Stimulated activated CD8-positive, alpha-beta memory T cell treated with anti-CD3 and anti-CD28 coated beads, Interleukin-2, amount 100 ng/mL, for 48 hours (primary cell): ENCODE results near the gene ZBTB25.
A peak's percentile ranks its signal among the peaks of the same experiment; 100 is the strongest.

ENCODE experiments used
- DNase-seq, 2 donors: peaks; one replicate each; pipeline ENCODE4 v3.0.0-alpha.2; 2020; ENCODE audit warnings: low read depth in 2 of 2

ZBTB25 gene

DNA sequence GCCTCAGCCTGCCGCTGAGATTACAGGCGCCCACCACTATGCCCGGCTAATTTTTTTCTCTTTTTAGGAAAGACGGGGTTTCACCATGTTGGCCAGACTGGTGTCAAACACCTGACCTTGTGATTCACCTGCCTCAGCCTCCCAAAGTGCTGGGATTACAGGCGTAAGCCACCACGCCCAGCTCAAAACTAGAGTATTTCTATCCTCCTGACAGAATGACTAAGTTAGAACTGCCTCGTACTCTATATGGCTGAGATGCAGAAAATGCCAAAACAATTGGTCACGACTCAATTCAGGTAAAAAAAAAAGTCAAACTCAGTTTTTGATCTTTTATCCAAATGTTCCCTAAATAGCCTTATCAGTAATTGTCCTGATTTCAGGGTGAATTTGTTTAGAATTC, 27.2 kb downstream of the ZBTB25 start:
- DNase-seq, result no peak

DNA sequence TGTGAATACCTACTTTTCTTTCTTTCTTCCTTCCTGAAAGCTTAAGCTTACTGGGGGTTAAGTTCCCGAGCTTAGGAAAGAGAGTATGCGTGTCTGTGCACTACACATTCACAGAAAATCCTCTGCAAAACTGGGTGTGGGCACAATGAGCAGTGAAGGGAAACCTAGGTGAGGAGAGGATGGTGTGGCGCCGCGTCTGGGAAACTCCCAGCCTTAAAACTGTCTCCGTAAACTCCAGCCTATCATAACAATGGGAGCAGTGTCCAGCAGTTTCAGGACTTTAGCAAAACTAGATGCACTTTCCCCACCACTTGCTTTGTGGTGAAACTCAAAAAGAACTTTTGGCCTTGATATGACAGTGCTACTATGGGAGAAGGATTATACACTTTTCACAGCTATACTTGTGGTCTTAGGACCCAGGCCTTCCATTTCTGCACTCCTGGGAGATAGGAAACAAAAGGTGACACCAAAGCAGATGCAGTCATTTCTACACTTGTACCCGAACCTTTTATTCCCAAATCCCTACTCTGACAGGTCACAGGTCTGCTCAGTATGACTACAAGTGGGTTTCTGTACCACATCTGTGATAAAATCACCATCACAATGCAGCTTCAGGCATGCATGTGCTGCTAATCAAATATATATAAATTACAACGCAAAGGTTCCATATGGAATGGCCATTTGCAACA, 27.9 kb downstream of the ZBTB25 start:
- no peak for DNase-seq

DNA sequence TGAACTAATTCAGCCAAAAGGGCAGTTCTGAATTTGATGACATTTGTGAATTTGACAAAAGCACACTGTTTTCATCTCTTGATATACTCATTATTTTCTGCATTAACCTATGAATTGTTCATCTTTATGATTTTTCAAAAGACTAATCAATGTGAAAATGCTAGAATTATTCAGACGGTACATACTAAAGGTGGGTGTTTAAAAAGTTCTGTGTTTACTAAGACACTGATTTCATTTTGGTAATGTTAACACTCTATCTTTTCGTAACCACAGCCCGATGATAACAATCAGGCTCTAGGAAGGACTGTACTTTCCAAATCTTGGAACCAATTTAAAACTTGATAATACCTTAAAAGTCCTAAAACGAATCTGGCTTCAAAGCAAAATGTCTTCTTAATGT, 28.9 kb downstream of the ZBTB25 start:
- DNase-seq, result no peak

DNA sequence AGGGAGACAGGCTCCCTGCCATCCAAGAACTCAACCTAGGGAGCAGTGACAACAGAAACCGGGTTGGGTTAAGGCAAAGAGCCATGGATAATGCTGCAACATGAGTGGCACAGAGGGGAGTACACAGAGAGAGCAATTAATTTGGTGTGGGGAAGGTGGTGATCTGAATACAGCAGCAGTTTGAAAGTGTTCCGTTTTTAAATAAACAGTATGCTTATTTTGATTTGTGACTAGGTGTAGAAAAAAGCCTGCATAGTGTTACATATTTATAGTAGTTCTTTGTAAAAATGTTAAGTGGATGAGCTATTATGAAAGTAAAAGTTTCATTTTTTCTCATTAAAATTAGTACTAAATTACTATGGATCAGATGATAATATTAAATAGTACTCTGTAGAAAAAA, 29.6 kb downstream of the ZBTB25 start:
- DNase-seq, result no peak

DNA sequence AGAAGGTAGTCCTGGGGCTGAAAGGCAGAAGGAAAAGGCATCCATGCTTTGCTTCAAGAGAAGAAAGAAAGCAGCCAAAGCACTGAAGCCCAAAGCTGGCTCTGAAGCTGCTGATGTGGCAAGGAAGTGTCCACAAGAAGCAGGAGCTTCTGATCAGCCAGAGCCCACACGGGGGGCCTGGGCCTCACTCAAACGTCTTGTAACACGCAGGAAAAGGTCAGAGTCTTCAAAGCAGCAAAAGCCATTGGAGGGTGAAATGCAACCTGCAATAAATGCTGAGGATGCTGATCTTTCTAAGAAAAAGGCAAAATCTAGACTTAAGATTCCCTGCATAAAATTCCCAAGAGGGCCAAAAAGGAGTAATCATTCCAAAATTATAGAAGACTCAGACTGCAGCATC, 35.2 kb downstream of the ZBTB25 start:
- no peak for DNase-seq

DNA sequence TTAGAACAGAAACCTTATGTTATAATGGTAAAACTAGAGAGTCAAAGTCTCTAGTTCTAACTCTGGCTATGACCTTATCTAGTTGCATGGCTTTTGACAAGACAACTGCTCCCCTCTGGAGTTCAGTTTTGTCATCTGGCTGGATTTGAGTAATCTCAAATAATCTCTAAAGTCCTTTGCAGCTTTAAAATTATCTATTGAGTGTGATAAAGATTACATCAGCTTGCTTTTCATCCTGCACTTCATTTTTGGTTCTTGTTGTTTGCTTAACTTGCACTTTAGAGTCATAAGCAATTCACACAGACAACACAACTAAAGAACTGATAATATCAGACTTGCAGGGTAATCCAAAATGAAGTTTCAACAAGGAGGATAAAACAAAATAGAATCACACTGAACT, 36.1 kb downstream of the ZBTB25 start:
- DNase-seq, result no peak

DNA sequence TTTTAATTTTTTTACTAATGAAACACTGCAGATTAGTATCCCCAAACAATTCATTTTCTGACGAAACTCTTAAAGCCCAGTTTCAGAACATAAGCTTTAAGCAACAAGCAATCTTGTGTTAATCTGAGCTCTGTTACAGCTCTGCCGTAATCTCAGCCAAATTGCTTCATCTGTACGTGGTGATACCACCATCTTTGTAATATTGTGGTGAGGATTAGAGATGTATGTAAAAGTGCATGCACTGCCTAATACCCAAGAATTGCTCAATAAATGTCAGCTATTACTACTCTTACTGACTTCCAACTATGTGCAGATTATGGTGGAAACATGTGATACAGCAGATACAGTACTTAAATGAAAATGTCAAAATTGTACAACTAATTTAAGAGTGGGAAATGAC, 36.5 kb downstream of the ZBTB25 start:
- DNase-seq, result no peak

DNA sequence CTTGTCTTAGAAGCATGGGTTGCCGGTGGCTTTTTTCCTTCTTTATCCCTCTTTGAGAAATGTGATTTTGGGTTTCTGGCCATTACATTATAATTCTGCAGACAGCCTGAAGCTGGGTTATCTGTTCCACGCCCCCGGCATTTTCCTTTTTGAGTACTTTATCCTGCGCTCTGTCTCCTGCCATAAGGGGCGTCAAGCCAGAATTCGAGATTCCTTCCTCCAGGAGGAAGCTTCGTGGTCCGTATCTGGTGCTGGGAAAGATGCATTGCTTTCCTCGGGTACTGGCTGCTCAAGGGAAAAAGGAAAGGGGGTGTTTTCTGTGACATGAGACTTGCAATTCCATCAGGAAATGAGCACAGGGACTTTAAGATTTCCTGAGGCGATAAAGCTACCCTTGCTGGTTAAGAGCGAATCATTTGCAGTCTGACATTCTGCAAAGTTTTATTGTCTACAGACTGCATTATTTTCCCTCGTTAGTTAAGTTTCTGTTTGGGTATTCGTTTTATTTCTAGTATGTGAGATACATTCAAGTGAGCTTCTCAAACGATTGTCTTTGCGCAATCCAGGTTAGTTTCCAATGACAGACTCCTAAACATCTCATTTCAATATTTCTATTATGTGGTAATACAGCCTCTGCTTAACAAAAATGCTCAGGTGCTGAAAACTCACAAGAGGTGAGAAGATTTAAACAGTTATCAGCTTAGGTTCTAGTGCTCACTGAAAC, 37.6 kb downstream of the ZBTB25 start:
- no peak for DNase-seq

DNA sequence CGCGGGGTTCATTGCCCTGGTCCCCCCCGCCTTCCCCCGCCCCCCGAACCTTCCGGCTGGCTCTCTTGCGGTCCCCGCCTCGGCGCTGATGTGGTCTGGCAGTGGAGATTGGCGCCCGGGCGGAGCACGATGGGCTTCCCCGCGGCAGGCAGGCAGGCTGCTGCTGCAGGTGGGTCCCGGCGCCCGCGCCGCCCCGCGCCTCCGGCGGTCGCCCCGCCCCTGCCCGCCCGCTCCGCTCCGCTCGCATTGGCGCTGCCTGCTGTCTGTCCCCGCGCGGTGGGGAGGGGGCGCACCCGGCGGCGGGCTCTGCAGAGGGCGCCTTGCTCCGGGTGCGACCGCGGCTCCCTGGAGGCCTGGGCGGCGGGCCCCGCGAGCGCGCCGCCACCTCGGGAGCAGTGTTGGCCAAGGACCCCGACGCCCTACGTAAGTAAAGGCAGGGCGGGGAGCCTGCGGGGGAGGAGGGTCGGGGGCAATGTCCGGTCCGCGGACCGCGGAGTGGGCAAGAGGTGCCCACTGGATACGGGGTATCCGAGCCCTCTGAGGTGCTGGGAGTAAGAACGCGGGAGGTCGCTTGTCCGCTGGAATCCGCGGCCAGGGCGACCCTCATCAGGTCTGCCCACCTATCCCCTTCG, 38.3 kb downstream of the ZBTB25 start, which contains the start of gene AKAP5:
AKAP5 (plus strand) TSS at position 309 of the 632 bp plus-strand sequence. CDS start 2,896 bp downstream, outside the sequence.
- DNase-seq, result peak; percentile 43 to 48

DNA sequence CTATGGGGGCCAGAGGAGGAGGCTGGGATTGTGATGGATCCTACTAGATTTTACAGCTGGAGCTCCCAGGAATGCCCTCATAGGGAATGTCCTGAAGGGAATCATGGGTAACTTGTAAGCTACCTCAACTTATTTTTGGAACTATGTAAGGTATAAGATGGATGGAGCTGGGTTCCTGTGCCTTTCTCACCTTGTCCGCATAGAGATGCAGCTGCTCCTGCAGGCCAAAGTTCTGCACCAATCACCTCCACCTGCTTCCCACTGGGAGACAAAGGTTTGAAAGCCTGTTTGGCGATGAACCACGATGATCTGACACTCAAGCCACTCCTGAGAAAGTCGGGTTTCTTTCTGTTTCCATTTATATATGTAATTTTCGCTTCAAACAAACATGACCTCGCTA, 39.0 kb downstream of the ZBTB25 start:
- DNase-seq, result no peak

DNA sequence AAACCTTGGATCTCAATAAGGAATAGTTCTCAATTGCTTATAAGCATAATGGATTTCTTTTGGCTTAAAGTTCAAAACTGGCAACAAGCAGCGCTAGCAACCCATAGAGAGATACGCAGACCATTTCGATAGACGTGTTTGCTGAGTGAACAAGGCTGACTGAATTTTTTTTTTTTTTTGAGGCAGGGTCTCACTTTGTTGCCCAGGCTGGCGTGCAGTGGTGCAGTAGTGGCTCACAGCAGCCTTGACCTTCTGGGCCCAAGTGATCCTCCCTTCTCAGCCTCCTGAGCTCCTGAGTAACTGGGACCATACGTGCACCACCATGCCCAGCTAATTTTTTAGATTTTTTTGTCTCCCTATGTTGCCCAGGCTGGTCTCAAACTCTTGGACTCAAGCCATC, 39.8 kb downstream of the ZBTB25 start:
- DNase-seq, result no peak

DNA sequence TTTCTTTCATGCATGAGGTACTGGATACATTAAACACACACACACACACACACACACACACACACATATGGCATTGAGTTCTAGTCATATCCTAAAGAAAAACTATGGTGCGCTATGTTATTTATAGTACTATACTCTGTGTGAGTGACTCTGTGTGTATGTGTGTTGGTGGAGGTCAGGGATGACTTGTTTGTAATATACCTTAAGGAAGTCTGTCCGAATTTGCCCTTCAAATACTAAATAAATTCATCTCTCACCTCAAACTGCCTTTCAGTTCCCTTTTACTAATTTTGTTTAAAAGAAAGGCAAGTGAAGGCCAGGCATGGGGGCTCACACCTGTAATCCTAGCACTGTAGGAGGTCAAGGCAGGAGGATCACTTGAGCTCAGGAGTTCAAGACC, 40.4 kb downstream of the ZBTB25 start:
- DNase-seq, result no peak

DNA sequence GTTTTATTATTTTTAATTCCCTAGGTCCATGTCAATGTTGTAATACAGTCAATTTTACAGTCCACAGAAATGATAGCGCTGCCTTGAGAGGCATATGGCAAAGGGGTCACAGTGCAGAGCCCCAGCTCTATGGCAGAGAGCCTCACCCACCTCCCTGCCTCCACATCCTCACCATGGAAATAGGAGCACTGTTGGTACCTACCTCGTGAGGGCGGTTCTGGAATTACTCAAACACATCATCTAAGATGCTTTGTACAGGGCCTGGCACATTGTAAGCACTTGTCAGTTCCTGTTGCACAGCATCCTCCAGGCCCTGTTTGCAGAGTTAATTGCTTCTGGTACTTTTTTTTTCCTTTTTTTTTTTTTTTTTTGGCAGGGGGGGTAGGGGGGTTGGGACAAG, 42.4 kb downstream of the ZBTB25 start:
- DNase-seq, result no peak

DNA sequence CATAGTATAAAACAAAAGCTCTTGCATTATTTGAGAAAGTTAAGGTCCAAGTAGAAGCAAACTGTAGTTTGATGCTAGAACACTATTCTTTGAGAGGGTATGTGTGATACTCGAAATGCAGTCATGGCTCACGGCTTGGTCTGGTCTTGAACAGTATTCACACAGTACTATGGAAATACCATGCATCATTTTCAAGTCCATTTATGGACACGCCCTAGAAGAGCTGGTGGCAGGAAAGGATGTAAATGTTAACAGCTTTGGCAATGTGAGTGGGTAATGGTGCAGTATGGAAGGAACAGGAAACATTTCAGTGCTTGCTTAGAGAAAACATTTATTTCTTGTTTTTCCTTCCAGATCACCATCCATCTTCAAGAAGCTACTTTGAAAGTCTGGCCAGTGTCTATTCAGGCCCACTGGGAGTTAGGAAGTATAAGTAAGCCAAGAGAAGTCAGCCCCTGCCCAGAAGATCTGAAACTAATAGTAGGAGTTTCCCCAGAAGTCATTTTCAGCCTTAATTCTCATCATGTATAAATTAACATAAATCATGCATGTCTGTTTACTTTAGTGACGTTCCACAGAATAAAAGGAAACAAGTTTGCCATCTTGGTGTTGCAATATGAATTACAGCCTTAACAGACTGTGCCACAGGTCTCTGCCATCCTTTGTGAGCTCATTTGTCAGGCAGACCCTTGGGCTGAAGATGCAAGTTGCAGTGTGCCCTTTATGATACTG, 44.1 kb downstream of the ZBTB25 start:
- no peak for DNase-seq

DNA sequence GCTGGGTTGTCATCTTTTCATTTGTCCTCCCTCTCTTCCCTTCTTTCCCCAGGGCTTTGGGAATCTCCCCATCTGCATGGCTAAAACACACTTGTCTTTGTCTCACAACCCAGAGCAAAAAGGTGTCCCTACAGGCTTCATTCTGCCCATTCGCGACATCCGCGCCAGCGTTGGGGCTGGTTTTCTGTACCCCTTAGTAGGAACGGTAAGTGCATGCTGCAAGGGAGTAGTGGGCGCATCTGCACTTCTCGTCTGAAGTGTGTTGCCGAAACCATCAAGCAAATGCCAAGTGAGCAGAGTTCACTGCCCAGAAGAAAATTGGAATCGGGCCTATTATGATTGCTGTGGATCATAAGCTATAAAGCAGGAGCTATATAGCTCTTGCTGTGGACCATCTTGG, 49.0 kb downstream of the ZBTB25 start:
- no peak for DNase-seq

DNA sequence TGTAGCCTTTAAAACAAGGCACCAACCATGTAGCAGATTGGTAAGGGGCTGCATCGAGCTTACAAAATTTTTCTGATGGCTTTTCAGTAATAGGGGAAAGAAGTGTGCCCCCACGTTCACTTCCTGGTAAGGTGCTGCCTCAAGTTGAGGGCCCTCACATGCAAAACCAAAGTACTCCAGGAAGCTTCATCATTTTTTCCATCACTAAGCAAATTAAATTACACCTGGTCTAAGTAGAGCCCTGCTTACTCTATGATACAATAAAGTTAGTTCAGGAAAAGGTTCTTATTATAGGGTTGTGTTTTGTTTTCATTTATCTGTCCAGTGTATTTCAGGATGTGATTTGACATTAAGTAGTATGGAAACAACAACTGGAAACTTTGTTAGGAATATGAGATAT, 53.4 kb downstream of the ZBTB25 start:
- no peak for DNase-seq

DNA sequence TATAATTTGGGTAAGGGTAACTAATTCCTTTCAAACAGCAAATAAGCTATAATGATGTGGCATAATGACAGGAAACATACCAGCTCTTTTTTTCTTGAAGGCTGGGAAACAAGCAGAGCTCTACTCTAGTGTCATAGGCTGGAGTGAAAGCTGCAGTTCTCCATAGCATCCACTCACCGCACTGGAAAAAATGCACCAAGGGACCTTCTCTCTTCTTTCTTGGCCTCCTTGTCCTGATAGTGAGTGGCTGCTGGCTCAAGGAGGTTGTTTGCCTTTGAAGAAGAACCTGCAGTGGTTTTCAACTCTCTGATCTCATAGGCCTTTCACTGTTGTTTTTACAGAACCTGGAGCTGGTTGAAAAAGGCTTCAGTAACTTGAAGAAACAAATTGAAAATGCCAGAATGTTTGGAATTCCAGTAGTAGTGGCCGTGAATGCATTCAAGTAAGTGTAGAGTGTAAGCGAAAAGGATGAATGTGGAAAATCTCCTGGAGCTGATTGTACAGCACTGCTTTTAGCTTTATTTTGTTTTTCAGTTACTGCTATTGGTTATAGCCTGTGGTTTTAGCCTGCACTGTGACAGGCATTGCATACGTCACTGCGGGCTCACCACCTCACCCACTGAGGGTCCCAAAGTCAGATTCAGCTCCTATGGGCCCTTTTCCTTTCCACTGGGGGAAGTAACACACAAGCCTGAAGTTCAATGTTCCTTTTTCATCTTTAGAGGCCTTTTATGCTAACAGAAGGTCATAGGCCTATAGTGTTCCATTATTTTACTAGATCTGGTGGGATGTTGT, 55.6 kb downstream of the ZBTB25 start:
- DNase-seq, result peak in 1 of 2 donors; percentile 22

DNA sequence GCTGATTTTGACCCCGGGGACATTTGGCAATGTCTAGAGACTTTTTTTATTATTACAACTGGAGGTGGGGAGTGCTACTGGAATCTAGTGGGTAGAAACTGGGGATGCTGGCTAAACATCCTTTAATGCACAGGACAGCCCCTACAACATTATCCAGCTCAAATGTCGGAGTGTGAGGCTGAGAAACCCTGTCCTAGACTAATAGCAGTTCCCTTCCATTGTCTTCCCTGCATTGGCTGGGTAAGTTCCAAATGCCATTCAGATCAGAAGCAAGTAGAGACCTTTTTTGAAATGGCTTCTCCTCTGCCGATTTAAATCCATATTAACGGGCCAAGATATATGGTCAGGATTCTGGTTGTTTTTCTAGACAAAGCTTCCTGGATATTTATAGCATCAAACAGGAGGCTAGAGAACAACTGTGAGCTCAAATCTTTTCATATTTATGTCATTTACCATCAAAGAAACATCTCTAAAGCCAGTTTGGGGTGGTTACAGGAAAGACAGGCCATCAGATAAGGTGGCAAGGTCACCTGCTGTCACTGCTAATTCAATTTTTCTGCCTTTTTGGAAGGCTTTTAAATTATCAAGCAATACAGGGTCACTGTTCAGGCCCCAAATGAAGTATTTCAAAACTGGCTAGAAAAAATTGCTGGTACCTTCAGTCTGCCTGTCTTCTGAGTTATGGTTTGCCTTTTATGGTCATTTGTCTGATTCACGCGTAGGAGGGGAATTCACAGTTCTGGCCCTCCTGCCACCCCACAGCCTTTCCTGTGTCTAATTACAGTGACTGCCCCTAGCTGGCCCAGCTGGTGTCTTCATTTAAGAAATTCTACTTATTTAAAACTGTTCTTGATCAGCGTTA, 58.4 kb downstream of the ZBTB25 start:
- DNase-seq, result peak in 1 of 2 donors; percentile 40

DNA sequence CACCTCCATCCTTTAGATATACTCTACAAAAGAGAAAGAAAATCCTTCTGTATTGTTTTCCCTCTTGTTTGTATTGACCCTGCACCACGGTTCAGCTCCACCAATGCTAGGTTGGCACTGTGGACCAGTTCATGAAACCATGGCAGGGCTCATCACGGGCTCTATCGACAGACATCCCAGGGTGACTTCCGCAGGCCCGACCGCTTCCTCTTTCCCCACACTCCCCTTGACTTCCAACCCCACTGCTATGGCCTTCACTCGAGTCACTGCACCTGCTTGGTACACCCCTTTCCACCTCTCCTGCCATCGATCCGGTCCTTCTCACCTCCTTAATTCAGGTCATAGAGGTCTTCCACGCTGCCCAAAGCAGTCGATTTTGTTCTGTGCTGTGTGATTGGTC, 59.5 kb downstream of the ZBTB25 start:
- no peak for DNase-seq

DNA sequence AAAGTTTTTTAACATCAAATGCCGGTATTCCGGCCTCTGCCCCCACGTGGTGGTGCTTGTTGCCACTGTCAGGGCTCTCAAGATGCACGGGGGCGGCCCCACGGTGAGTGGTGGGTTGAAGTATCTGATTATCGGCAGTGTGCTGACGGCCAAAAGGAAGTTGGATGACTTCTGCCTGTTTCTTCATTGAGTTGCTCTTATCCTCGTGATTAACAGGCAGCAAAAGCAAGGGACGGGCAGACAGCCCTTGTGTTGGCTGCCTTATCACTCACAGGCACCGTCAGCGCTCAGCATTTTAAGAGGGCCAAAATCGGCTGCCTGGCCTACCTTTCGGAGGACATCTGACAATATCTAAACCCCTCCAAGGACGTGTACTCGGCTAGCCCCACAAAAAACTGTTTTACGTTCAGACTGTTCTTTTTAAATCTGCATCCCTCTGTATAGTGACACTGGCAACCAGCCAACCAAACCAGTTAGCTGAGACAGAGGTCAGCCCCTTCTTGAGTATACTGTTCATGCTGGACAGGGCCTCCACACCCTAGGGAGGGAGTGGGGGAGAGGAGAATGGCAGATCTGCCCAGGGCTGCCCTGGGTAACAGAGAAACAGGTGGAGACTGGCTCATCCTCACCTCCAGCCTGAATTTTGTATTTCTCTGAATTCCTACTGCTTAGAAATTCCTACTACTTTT, 61.2 kb downstream of the ZBTB25 start:
- no peak for DNase-seq
